ENCODE measurements around the gene RHD.

GRCh38 chr1:25222606-25223005 lies 49.7 kb upstream of the RHD start:
- TF ChIP-seq, protein P1, sequence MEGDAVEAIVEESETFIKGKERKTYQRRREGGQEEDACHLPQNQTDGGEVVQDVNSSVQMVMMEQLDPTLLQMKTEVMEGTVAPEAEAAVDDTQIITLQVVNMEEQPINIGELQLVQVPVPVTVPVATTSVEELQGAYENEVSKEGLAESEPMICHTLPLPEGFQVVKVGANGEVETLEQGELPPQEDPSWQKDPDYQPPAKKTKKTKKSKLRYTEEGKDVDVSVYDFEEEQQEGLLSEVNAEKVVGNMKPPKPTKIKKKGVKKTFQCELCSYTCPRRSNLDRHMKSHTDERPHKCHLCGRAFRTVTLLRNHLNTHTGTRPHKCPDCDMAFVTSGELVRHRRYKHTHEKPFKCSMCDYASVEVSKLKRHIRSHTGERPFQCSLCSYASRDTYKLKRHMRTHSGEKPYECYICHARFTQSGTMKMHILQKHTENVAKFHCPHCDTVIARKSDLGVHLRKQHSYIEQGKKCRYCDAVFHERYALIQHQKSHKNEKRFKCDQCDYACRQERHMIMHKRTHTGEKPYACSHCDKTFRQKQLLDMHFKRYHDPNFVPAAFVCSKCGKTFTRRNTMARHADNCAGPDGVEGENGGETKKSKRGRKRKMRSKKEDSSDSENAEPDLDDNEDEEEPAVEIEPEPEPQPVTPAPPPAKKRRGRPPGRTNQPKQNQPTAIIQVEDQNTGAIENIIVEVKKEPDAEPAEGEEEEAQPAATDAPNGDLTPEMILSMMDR (IDR thresholded peaks at IDR 0.05; ENCODE audit: poor library complexity) = no peak
- TF ChIP-seq EZH2 (IDR thresholded peaks at IDR 0.05; ENCODE audit: borderline replicate concordance) = no peak
